HG03571 (cell line): ENCODE results near the gene FGR.
A peak's percentile ranks its signal among the peaks of the same experiment; 100 is the strongest.

ENCODE experiments used
- ATAC-seq: cut with Tn5 transposase; IDR thresholded peaks from one replicate; pipeline ENCODE4 v1.9.1; 2021; ENCODE audit not compliant: unreplicated experiment

Gene FGR

DNA sequence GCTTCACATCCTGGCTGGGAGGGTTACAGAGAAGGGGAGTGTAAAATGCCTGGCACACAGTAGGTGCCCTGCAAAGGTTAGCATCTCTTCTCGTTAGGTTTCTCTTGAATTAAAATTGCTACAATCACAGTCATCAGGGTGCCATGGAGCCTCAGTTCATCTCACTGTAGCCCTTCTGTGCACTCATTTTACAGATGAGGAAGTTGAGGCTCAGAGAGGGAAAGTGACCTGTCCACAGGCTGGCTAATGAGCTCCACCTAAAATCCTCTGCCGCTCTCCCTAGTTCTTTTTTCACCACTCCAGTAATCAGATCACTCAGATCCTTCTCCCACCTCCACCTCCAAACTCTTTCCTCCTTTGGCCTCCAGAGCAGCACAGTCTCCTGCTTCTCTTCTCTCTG lies 17.6 kb downstream of the FGR start:
- ATAC-seq: no peak

DNA sequence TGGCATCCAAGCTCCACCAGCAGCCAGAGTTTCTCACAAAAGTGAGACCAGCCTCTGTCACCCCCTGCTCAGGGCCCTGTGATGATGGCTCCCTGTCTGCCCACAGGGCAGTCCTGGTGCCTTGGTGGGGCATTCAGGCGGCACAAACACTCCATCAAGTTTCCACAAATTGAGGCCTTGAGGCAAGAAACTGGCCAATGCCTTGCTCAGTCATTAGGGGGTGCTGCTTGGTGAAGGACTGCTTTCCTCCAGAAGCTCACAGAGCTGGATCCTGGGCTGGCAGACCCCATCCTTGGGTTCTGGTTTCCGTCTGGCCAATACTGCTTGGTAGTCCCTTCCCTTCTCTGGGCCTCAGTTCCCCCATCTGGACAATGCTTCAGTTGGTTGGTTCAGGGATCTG lies 18.5 kb downstream of the FGR start:
- no peak for ATAC-seq

DNA sequence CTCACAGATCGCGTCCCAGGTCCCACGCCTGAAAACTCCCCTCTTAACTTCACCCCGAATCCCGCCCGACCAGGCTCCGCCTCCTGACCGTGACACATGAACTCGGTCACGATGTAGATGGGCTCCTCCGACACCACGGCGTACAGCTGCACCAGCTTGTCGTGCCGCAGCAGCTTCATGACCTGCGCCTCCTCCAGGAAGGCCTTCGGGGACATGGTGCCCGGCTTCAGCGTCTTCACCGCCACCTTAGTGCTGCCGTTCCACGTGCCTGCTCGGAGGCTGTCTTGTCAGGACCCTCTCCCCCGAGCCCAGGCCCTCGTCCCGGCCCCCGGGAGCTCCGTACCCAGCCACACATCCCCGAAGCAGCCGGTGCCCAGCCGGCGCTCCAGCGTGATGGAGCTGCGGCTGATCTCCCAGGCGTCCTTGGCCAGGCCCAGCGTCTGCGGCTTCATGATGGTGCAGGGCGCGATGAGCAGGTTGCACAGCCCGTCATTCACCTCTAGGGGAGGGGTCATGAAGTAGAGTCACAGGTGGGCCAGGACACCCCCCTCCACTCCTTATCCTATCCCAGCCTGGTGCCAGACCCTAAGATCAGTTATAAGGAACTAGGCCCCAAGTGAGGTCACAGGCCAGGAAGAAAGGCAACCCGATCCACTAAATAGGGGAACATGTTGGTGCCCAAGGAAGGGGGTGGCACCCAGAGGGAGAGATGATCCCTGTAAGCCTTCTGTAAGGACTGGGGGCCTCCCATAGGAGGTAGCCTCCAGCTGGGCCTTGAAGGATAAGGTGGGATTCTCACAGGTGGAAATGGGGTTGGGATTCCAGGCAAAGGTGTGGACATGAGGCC lies 19.4 kb downstream of the FGR start:
- ATAC-seq: no peak

DNA sequence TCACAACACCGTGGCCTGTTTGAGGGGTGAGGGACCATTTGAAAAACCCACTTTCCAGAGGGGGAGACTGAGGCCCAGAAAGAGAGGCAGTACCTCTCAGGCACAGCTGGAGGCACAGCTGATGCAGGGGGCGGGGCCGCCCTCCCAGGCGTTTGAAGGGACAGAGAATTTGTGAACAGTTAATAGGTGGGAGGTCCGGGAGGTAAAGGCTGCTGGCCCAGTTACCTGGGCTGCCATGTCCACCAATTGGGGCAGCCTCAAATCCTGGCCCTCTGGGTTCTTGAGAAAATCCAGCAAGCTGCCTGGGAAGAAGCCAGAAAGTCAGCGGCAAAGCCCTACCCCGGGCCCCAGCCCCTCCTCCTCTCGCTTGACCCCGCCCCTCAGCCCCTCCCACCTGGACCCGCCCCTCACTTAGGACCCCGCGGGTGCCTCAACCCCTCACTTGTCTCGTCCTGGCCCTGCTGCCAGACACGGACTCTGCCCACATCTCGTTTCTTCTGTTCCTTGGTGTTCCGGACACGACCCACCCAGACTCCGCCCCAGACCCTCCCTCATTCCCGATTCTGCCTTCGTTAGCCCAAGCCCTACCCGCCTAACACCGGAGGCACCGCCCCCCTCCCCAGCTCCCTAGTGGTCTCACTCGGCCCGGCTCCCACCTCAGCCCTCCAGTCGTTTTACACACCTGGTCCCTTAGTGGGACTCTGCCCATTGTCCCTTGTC lies 20.2 kb downstream of the FGR start:
- ATAC-seq: no peak

DNA sequence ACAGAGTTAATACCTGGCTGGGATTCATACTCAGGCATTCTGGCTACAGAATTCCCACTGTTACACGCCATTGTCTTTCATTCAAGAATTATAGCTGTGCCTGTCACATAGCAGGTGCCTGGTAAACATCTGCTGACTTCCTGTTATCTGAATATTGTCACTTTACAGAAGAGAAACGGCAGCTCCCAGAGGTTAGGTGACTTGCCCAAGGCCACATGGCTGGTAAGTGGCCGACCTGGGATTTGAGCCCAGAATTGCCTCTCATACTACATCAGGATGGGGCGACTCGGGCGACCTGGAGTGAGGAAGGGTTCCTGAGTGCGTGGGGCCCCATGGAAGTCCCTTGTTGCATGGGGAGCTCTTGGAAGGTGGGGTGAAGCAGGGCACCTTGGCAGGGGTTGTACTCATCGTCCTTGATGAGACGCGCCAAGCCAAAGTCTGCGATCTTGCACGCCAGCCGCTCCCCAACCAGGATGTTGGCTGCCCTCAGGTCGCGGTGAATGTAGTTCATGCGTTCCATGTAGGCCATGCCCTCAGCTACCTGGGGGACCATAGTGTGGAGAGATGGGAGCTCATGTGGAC lies 20.9 kb downstream of the FGR start:
- ATAC-seq: no peak

DNA sequence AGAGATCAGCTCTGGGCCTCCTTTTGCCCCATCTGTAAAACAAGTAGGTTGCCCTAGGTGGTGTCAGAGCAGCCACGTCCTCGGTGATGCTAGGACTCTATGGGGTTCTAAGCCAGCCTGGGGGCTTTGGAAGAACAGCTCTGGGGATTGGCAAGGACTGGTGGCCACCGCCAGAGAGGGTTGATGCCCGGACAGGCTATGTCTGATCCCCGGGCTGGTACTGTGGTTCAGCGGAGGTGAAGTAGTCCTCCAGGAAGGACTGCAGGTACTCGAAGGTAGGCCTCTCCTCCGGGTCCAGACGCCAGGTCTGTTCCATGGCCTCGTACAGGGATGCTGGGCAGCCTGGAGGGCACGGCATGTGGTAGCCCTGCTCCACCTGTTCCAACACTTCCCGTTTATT lies 22.3 kb downstream of the FGR start:
- ATAC-seq: no peak

DNA sequence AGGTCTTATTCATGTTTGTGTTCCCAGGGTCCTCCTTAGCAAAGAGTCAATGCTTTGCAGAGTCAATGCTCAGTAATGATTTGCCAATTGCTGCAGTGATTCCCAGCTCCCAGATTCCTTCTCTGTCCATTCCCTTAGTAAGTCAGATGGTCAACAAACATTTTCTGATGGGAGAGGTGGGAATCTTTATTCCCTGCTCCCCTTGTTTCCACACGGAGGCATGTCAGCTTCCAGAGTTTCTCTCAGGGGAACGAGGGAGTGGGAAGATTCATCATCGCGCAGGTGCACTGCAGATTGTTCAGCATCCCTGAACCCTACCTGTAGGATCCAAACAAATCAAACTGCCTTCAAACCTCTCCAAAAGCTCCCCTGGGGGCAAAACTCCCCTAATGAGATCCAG lies 23.5 kb downstream of the FGR start:
- no peak for ATAC-seq

DNA sequence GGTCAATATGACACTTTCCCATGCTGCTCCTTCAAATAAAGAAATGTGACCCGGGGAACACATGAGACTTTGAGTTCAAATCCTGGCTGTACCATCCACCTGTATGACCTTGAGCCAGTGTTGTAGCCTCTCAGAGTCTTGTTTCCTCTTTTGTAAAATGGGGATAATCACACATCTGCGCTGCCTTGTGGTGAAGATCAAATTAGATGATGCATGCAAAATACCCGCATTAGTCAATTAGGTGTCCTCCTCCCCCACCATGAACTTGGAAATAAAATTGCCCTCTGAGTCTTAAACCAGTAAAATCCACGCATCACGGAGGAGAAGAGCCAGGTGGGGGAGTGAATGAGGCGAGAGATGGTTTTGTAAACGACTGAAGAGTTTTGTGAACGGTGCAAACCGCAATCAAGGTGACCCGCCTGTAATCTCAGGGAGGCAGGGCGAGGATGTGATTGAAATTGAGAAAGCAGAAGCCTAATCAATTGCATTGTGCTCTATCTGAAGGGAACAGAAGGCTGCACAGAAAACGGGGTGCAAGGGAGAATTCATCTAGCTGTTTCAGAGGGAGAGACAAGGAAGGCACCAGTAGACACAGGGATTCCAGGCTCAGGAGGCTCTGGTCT lies 25.3 kb downstream of the FGR start:
- no peak for ATAC-seq

DNA sequence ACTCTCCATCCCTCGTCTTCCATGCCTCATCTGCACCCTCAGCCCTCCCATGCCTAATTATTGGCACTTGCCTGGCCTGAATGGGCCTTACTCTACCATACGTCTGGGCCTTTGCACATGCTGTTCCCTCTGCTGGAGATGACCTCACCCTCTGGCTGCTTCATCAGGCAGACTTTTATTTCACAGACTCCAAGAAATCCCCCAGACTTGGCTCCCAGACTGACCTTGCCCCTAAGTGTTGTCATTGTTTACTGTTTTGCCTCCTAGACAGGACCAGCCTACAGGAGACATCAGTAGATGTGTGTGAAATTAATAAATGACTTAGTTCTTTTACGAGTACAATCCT lies 25.8 kb downstream of the FGR start:
- ATAC-seq: no peak

DNA sequence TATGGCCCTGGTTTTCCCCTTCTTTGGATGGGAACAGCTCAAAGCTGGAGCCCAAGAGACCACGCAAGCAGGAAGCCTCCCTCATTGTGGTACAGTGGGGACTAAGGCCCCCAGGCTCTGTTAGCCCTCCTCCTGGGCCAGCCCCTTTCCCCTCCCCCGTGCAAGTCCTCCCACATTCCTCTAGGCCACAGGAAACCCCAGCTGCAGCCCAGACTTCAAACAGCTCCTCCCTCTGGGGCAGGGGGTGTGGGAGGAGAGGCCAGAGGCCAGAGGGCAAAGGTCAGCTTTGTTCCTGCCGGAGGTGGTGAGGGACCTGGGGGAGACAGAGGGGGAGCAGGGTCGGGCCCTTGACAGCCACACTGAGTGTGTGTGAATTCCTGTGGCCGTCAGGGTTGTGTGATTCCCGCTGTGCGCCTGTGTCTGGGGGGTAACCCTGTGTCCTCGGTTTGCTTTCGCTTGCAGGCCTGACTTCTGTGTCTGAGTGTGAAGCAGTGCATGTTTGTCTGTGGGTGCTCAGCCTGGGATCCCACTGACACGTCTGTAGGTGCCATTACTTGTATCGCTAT lies 27.7 kb downstream of the FGR start:
- no peak for ATAC-seq

DNA sequence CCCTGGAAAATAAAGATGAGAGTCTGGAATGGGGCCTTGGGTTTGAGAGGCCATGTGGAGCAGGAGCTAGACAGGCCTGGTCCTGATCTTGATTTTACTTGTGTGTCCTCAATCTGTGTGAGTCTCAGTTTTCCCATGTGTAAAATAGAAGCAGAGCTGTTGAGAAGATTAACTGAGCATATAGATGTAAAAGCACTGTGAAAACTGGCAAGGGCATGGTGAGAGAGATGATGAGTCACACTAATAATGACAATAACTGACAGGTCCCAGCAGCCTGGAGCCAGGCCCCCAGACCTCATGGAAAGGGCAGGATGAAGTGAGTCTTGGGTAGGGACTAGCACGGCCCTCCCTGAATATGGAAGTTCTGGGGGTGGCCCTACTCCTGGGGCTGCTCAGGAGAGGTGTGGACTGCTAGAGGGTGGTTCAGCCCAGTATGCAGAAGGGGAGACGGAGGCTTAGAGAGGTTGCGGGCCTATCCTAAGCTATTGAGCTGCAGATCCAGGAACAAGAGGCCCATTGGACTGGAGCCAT lies 28.2 kb downstream of the FGR start:
- no peak for ATAC-seq

DNA sequence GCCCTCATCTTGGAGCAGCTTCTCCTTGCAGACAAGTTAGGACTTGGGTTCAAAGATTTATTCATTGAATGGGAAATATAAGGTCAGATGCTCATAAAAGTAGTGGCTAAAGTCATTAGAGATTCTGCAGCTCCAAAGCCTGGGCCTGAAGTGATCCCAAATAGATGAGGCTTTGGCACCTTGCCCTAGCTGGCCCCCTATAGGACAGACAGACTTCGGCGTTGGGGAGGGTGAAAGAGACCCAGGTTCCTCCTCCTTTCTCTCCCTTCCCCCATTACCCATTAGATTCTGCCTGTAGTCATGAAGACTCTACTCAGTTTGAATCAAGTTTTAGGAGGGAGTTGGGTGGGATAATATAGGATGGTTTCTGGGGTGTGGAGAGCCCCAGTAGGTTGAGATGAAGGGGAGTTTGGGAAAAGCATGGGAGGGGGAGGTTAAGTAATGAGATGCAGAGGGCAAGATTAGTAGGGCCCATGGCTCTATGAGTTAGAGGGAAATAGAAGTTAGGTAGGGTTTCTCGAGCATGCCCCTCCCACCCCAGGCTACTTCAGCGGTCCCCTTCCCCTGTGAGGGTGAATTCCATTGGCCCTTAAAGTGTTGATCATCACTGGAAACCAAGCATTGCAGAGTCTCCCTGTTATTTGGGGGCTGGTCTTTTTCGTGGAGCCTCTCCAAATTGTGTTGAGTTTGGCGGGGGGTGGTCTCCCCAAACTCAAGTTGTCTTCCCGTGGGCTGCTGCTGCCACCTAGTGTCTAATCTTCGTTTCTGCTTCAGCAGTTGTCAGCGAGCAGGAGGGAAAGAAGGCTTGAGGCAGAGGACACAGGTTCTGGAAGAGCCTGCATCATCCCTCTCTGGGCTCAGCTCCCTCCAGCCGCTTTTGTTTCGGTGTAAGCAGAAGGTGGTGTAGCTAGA lies 28.9 kb downstream of the FGR start:
- no peak for ATAC-seq

DNA sequence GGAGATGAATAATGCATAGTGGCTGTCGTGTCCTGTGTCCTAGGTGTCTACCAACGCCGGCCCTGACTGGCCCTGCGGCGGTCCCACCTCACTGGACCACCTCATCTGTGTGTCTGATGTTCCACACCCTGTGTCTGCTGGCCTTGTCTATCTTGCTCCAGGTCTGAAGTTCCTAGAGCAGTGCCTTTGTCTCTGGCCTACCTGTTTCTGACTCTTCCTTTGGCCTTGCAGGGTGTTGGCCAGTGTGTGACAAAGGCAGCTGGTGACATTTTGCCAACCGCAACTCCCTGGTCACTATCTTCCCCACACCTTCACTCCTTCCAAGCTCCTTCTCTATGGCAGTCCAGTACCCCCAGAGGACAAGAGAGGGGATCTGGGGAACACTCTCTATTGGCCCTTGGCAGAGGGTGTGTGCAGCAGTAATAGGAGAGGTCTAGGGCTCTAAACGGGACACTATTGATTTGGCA lies 29.7 kb downstream of the FGR start:
- no peak for ATAC-seq

DNA sequence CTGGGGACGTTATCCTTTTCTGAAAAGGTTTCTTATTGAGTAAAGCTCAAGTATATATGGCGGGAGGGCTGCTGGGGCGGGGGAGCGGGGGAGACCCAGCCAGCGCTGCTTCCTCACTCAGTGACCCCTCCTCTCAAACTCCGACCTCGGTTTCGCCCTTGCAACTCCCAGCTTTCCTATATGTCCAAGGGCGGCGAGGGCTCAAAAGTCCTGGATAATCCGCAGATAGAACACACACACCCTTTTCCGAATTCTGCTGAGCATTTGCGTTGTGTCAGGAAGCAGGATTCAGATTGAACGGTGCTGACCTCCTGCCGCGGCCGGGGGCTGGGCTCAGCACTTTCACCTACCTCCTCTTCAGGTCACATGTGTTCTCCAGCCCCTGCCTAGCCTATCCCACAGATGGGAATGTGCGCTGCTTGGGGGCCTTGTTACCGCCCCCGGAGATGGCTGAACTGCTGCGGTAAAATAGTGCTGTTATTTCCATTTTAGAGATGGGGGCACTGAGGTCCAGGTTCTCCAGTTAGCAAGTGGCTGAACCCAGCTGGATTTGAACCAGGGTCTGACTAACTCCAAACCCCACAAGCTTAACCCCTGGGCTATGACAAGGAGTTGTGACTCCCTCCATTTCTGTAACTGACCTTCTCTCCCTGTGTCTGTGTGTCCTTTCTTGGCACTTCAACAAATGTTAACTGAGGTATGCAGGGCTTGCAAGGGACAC lies 30.2 kb downstream of the FGR start:
- no peak for ATAC-seq

DNA sequence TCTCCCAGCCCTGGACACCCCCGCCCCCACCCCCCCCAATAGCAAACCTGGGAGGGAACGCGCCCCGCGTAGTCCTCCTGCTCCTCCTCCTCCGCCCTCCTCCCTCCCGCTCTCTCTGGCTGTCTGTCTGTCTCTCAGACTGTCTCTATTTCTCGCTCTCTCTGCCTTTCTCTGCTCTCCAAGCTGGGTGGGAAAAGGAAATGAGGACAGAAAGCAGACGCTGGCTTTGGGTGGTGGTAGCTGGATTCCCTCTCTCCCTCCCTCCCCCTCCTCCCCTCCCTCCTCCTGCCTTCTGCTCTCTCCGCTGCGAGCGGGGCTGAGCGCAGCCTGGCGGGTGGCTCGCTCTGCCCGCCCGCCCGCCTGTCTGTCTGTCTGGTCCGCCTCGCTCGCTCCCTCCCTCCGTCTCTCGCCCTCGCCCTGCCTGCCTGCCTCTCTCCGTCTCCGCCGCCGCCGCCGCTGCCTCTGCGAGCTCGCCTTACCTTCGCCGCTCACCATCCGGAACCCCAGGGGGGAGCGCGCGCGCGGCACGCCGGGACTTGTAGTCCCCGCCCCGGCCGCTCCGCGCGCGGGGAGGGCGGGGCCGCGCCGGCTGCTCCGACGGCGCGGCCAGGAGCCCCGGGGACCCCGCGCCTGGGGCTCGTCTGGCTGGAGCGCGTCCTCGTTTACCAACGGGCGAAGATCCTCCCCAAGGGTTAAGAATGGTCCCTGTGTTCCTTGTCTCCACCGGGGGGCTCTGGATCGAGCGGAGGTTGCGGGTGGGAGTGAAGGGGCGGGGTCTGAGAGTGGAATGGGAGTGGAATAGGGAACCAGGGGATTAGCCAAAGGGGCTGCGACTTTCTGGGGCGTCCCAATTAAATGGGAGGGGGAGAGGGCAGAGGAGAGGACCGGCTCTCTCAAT lies 31.1 kb downstream of the FGR start, which contains the start of gene AHDC1:
TSS of gene AHDC1 (minus strand) at position 464 of the 898 bp plus-strand sequence. CDS start 52,029 bp downstream, outside the sequence.
- ATAC-seq: peak; percentile 57

DNA sequence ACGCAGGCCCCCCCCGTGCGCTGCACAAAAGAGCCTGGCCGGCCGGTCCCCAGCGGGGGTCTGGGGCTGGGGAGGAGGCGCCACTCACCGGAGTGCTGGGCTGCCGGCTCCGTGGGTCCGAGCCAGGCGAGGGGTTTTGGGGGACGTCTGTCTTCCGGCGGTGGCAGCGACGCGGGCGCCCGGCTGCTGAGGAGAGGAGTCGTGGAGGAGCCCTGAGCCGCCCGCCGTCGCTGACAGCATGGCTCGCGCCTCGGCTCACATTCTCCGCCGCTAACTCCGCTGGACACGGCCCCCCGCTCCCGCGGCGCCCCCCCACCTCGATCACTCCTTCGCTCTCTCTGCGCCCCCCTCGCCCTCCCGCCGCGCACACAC lies 31.7 kb downstream of the FGR start:
- ATAC-seq: no peak

DNA sequence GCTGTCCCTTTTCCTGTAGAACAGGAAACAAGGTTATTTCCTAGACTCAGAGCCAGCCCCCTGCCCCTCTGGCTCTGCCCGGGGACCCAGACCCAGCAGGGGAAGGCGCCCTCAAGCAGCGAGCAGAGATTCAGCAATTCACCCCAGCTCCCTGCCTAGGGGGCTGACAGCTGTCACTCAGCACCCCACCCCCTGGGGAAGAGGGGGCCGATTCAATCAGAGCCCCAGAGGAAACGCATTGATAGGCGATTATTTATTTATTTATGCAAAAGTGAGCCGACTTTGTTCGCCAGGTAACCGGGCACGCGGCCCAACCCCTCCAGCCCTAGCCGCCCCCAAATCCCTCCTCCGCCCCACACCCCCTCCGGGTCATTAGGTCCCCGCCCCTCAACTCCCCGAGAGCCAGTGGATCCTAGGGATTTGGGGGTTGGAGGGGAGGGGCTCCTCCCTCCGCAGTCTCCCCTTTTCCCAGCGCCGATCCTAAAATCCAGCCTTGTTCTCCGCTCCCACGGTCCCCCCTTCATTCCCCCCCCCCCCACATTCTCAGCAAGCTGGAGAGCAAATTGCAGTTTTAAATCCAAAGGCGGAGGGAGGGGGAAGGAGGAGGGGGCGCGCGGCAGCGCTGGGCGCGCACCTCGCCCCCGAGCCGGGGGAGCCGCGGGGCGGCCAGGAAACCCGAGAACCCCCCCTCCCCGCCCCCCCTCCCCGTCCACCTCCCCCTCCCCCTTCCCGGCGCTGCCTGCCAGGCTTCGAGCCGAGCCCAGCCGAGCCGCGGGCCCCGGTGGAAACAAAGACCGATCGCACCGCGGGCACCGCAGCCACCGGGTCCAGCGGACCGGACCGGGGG lies 32.3 kb downstream of the FGR start:
- ATAC-seq: no peak
